SH-SY5Y (cell line): ENCODE results near the gene CAPN5.

ENCODE experiments used
- GATA2 ChIP-seq: IDR thresholded peaks from 2 replicates; pipeline ENCODE4 v1.6.1; 2011; ENCODE audit warnings: mild to moderate bottlenecking, low read depth, low read length
- GATA3 ChIP-seq: IDR thresholded peaks from 2 replicates; pipeline ENCODE4 v1.6.1; 2011; ENCODE audit warnings: low read depth, mild to moderate bottlenecking, low read length, moderate library complexity

Gene CAPN5

GRCh38 chr11:77129069-77129841 lies 62.5 kb downstream of the CAPN5 start:
- no peak for TF ChIP-seq GATA2

DNA sequence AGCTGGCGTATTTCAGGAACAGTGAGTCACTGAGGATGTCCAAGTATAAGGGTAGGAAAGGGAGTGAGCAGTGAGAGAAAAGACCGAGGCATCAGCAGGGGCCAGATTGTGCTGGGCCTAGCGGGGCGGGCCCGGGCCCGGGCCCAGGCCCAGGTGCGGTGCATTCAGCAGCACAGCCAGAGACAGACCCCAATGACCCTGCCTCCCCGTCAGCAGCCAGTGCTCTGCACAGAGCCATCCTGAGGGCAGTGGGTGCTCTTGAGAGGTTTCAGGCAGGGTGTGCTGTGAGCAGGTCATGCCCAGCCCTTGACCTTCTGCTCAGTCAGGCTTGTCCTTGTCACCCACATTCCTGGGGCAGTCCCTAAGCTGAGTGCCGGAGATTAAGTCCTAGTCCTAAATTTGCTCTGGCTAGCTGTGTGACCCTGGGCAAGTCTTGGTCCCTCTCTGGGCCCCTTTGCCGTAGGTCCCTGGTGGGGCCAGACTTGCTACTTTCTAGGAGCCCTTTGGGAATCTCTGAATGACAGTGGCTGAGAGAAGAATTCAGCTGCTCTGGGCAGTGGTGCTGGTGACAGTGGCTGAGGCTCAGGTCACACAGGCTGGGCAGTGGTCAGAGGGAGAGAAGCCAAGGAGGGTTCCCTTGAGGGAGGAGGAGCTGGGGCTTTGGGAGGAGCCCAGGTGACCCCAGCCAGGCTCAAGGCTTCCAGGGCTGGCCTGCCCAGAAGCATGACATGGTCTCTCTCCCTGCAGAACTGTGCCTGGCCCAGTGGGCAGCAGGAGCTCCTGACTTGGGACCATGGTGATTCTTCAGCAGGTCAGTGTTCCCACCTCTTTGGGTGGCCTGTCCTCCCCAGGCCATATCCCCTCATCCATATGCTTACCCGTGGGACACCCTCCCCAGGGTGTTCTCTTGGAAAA lies 63.3 kb downstream of the CAPN5 start:
- no peak for TF ChIP-seq GATA3
- TF ChIP-seq GATA2, result no peak

GRCh38 chr11:77130763-77131513 lies 64.2 kb downstream of the CAPN5 start:
- TF ChIP-seq GATA3 (no peak), GATA2 (no peak)

DNA sequence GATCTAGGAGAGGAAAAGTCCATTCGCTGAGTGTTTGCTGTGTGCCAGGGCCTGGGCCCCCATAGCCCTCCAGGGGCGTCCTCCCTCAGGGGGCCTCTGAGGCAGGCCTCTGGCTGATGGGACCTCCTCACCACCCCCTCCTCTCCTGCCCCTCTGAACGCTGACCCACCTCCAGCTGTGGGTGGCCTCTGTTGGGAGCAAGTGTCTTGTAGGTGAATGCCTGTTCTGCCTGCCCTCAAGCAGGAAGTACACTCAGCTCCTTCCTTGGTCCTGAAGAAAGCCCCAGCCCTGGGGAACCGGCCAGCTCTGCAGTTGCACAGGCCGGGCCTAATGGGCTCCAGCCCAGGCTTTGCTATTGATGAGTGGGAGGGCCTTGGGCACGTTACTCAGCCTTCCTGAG lies 64.8 kb downstream of the CAPN5 start:
- TF ChIP-seq GATA3, result no peak
- TF ChIP-seq GATA2, result no peak

GRCh38 chr11:77135069-77135468 lies 68.3 kb downstream of the CAPN5 start:
- no peak for TF ChIP-seq GATA3
- no peak for TF ChIP-seq GATA2

DNA sequence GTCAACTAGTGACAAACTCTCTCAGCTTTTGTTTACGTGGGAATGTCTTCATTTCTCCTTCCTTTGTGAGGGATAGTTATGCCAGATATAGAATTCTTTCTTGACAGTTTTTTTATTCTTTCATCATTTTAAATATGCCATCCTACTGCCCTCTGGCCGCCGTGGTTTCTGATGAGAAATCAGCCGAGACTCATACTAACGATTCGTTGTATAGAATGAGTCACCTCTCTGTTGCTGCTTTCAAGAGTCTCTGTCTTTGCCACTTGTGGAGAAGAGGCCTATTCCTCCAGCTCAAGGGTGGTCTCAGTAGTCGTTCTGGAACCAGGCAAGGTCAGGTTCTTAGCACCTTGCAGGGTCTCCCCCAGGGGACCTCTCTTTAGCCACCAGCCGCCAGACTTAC lies 69.3 kb downstream of the CAPN5 start:
- TF ChIP-seq GATA3, result no peak
- TF ChIP-seq GATA2, result no peak

DNA sequence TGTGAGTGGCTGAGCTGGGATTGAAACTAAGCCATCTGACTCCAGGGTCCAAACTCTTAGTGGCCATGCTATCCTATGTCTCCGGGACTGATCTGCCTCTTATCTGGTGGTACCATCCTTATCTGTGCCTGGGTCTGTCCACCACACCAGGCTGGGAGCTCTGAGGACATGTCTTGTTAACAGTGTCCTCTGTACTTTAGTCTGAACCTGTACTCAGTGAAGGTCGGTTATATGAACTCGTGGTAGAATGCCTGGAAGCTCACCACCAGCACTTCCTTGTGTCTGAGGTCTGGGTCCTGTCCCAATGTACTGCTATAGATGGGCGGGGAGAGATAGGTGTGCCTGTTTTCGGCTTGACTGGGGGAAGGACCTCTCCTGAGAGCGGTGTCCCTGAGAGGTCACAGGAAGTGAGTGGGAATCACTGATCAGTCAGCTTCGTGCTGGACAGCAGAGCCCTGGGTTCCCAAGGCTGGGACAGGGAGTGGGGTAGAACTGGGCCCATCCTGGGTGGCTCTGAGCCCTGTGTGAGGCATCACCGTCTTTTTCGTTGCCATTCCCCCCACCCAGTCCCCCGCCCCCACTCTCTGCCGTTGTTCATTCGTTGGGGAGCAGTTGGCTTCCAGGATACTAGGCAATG lies 70.1 kb downstream of the CAPN5 start:
- TF ChIP-seq GATA3 (no peak), GATA2 (no peak)

DNA sequence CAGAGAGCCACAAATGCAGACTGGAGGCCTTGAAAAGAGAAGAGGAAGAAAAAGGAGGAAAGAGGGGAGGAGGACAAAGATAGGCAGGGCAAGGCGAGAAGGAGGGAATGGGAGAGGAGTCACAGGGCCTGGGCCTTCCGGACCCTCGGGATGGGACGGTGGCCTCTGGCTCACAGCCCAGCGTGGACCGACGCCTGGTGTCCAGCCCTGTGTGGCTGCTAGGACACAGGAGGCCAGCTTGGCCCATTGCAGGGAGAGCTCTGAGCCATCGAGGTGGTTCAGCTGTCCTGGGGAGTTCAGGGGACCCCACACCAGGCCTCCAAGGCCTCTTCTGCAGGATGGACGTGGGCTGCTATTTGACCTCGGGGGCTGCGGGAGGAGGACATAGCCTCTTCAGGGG lies 70.7 kb downstream of the CAPN5 start:
- TF ChIP-seq GATA3 (no peak), GATA2 (no peak)

DNA sequence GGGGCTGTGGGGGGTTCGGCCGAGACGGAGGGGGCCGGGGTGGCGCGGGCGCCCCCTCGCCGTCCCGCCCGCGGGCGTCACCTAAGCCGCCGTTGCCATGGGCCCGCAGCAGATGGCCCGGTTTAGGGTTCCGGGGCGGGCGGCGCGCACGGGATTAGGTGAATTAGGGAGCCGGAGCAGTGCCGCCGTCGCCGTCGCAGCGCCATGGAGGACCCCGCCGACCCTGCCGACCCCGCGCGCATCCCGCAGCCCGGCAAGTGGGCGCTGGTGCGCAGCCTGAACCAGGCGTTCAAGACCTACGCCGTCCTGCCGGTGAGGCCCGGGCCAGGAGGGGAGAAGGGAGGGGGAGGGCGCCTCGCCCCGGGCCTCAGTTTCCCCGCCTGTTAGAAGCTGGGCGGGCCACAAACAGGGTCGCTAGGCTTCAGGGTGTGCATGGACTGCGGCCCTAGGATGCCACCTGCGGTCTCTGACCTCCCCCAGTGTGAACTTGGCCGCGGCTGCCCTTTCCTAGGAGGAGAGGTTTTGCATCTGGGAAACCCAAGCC lies 71.4 kb downstream of the CAPN5 start:
- TF ChIP-seq GATA3 (no peak), GATA2 (no peak)

DNA sequence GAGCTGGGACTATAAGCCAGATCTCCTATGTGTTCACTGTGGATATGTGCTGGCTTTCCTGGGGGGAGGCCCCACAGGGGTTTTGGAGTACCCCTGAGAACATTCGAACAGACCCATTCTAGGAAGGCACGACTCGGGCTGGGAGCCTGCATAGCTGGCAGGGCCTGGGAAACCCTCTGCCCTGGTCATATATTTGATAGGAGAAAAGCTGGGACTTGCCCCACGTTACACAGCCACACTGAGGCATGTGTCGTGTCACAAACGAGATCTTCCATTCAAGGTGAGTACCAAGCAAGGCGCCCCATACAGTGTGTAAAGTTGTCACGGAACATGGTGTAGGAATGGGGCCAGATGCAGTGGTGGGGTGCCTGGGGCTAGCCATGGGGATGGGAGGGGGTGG lies 72.4 kb downstream of the CAPN5 start:
- no peak for TF ChIP-seq GATA2
- TF ChIP-seq GATA3, result no peak

- no peak for TF ChIP-seq GATA3
- TF ChIP-seq GATA2, result no peak
Measured at GRCh38 chr11:77140231-77140851, 73.6 kb downstream of the CAPN5 start.

GRCh38 chr11:77141034-77141433 lies 74.3 kb downstream of the CAPN5 start:
- TF ChIP-seq GATA3 (no peak), GATA2 (no peak)

DNA sequence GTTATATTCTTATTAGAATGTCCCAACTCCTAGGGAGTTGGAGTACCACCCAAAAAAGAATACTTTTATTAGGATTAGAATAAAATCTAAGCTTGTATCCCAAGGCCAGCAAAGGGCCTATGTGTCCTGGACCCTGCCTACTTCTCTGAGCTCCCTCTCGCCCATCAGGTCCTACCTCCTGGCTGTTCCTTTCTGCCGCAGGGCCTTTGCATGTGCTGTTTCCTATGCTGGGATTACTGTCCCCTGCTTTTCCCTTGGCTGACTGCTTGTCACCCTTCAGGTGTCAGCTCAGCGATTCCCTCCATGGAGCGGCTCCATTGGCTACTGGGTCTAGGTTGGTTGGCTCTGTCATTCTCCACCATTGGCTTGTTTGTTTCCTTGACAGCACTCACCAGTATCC lies 74.7 kb downstream of the CAPN5 start:
- no peak for TF ChIP-seq GATA2
- TF ChIP-seq GATA3, result no peak
